Measurements from ENCODE around the gene SYNE2. TPM values are rescaled to one million over a fixed set of nuclear protein-coding genes. Genes with fewer than 3 reads are reported as not detected.

Gene SYNE2
- total RNA-seq, 1 donor from 2014 or later: 145 TPM

GRCh38 chr14:63938198-63939005 is 85.6 kb downstream of the SYNE2 start:
- DNase-seq (ENCODE audit: extremely low spot score in 2 of 2): no peak
- H3K27me3 ChIP-seq: no peaks in the 10 kb centered on the region
- no peak overlapping the region for H3K27ac ChIP-seq
- peaks cover 0 to 6% of the 10 kb centered on the region in 2 donors for H3K36me3 ChIP-seq
- intact Hi-C loops (cut with DNase I): no loop called here
- H3K4me1 ChIP-seq: peaks cover 8% of the 10 kb centered on the region
- H3K4me3 ChIP-seq: no peak overlapping the region
- no peaks in the 10 kb centered on the region for H3K9me3 ChIP-seq
- TF ChIP-seq POLR2AphosphoS5 (IDR thresholded peaks at IDR 0.05; ENCODE audit: insufficient read depth in 1 of 2, low read depth in 1 of 2): no peak
- no peak for TF ChIP-seq POLR2A (IDR thresholded peaks at IDR 0.05)
- no peak for TF ChIP-seq CTCF (IDR thresholded peaks at IDR 0.05)

GRCh38 chr14:63939006-63939270 is 86.1 kb downstream of the SYNE2 start:
- TF ChIP-seq POLR2A (IDR thresholded peaks at IDR 0.05) (no peak), POLR2AphosphoS5 (IDR thresholded peaks at IDR 0.05; ENCODE audit: insufficient read depth in 1 of 2, low read depth in 1 of 2) (no peak), CTCF (IDR thresholded peaks at IDR 0.05) (no peak)
- Histone ChIP-seq H3K9me3 (no peaks in the 10 kb centered on the region), H3K27ac (no peak overlapping the region), H3K4me3 (no peak overlapping the region), H3K4me1 (peaks cover 3% of the 10 kb centered on the region), H3K27me3 (no peaks in the 10 kb centered on the region), H3K36me3 (peaks cover 0 to 6% of the 10 kb centered on the region in 2 donors)
- intact Hi-C loops (cut with DNase I): no loop called here
- no peak for DNase-seq (ENCODE audit: extremely low spot score in 2 of 2)

DNA sequence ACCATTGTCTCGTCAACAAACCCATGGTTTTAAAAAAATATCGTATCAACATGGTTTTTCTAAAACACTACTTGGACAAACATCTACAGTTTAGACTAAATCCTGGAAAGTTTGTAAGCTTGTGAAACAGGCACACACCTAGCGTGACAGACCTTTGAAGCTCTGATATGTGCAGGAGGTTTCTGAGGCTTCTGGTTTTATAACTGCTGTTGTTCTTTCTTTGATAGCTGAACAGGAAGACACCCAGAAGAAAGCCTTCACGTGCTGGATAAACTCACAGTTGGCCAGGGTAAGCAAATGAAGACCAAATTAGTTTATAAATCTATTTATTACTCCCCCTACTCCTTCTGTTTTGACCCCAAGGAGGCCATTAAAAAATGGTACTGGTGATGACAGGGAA is 87.6 kb downstream of the SYNE2 start:
- TF ChIP-seq POLR2A (IDR thresholded peaks at IDR 0.05) (no peak), CTCF (IDR thresholded peaks at IDR 0.05) (no peak)
- H3K4me1 ChIP-seq: no peaks in the 10 kb centered on the region
- H3K27ac ChIP-seq: no peak overlapping the region
- H3K9me3 ChIP-seq: no peaks in the 10 kb centered on the region
- no peak for DNase-seq (ENCODE audit: extremely low spot score in 2 of 2)
- H3K27me3 ChIP-seq: no peaks in the 10 kb centered on the region
- H3K4me3 ChIP-seq: no peak overlapping the region
- peaks cover 0 to 6% of the 10 kb centered on the region in 2 donors for H3K36me3 ChIP-seq
- intact Hi-C loops (cut with DNase I): no loop called here

- no peaks in the 10 kb centered on the region for H3K4me1 ChIP-seq
Observed at GRCh38 chr14:63941023-63941422, 88.2 kb downstream of the SYNE2 start.

More at GRCh38 chr14:63941023-63941422, 88.2 kb downstream of the SYNE2 start:
- Histone ChIP-seq H3K27ac (no peak overlapping the region), H3K9me3 (no peaks in the 10 kb centered on the region), H3K27me3 (no peaks in the 10 kb centered on the region), H3K36me3 (peaks cover 0 to 6% of the 10 kb centered on the region in 2 donors), H3K4me3 (no peak overlapping the region)
- TF ChIP-seq POLR2A (IDR thresholded peaks at IDR 0.05) (no peak), POLR2AphosphoS5 (IDR thresholded peaks at IDR 0.05; ENCODE audit: insufficient read depth in 1 of 2, low read depth in 1 of 2) (no peak), CTCF (IDR thresholded peaks at IDR 0.05) (no peak)
- intact Hi-C loops (cut with DNase I): no loop called here
- no peak for DNase-seq (ENCODE audit: extremely low spot score in 2 of 2)

Data from vagina (tissue), 2 donors.